Neural cell (in vitro differentiated cells): ENCODE measurements around the gene TANGO6. TPM values are rescaled to one million over a fixed set of nuclear protein-coding genes. Genes with fewer than 3 reads are reported as not detected.

Source experiments
- H2AFZ ChIP-seq: fragments of 200-600, 300-800 bp; sonication (generic), shearing (Covaris generic); 2 replicates; pipeline ENCODE4 v1.6.0; 2014; ENCODE audit warnings: low read depth, mild to moderate bottlenecking, antibody characterized with exemption, low read length, moderate library complexity
- H3F3A ChIP-seq: fragments of 200-600 bp; shearing (Covaris generic); 2 replicates; pipeline ENCODE4 v1.6.1; 2016; ENCODE audit warnings: mild to moderate bottlenecking, moderate library complexity, mixed read lengths, antibody characterized with exemption, low read length; ENCODE audit not compliant: insufficient read depth, poor library complexity, severe bottlenecking
- H3K27ac ChIP-seq: fragments of 200-600, 300-800 bp; sonication (generic), shearing (Covaris generic); 2 replicates; pipeline ENCODE4 v1.5.1; 2014; ENCODE audit warnings: mild to moderate bottlenecking, low read length, moderate library complexity
- H3K27me3 ChIP-seq: fragments of 300-800, 200-600 bp; sonication (generic), shearing (Covaris generic); 2 replicates; pipeline ENCODE4 v1.6.0; 2014; ENCODE audit warnings: mild to moderate bottlenecking, low read depth, low read length, moderate library complexity; ENCODE audit not compliant: insufficient read depth
- H3K36me3 ChIP-seq: fragments of 300-800, 200-600 bp; sonication (generic), shearing (Covaris generic); 2 replicates; pipeline ENCODE4 v1.5.1; 2014; ENCODE audit warnings: mild to moderate bottlenecking, antibody characterized with exemption, low read length, moderate library complexity; ENCODE audit not compliant: insufficient read depth
- H3K4me2 ChIP-seq: fragments of 300-800, 200-600 bp; sonication (generic), shearing (Covaris generic); 2 replicates; pipeline ENCODE4 v1.6.0; 2014; ENCODE audit warnings: mild to moderate bottlenecking, low read length
- H3K4me3 ChIP-seq: fragments of 300-800, 200-600 bp; sonication (generic), shearing (Covaris generic); 2 replicates; pipeline ENCODE4 v1.5.1; 2014; ENCODE audit warnings: mild to moderate bottlenecking, low read length, moderate library complexity
- H3K79me2 ChIP-seq: fragments of 200-600 bp; shearing (Covaris generic); replicated peaks from 2 replicates; pipeline ENCODE4 v1.6.0; 2014; ENCODE audit warnings: mild to moderate bottlenecking, low read length, moderate library complexity; ENCODE audit not compliant: insufficient read depth
- H3K9ac ChIP-seq: fragments of 300-800, 200-600 bp; sonication (generic), shearing (Covaris generic); 2 replicates; pipeline ENCODE4 v1.6.1; 2016; ENCODE audit warnings: mild to moderate bottlenecking, low read length, mixed read lengths
- H3K9me2 ChIP-seq: fragments of 200-600 bp; shearing (Covaris generic); 2 replicates; pipeline ENCODE4 v1.6.1; 2016; ENCODE audit warnings: mild to moderate bottlenecking, low read length, mixed read lengths; ENCODE audit not compliant: insufficient read depth
- H3K9me3 ChIP-seq: fragments of 200-600, 300-800 bp; sonication (generic), shearing (Covaris generic); 2 replicates; pipeline ENCODE4 v1.6.1; 2016; ENCODE audit warnings: mild to moderate bottlenecking, mixed run types, low read length, moderate library complexity, mixed read lengths
- H4K20me1 ChIP-seq: fragments of 200-600 bp; shearing (Covaris generic); 2 replicates; pipeline ENCODE4 v1.6.1; 2016; ENCODE audit warnings: mild to moderate bottlenecking, mixed run types; ENCODE audit not compliant: insufficient read depth
- EP300 ChIP-seq: fragments of 450-650 bp; conservative IDR thresholded peaks from 2 replicates; pipeline ENCODE4 v1.6.1; 2014; ENCODE audit warnings: antibody characterized with exemption, mild to moderate bottlenecking, moderate library complexity; ENCODE audit not compliant: poor library complexity, severe bottlenecking
- EZH2 ChIP-seq: fragments of 200-600, 300-800 bp; shearing (Covaris generic), sonication (generic); IDR thresholded peaks from 2 replicates; pipeline ENCODE4 v1.6.1; 2014; ENCODE audit warnings: antibody characterized with exemption, low read length, borderline replicate concordance, mild to moderate bottlenecking; ENCODE audit not compliant: insufficient read depth, poor library complexity, severe bottlenecking
- MXI1 ChIP-seq: fragments of 450-650 bp; conservative IDR thresholded peaks from 2 replicates; pipeline ENCODE4 v1.6.1; 2014; ENCODE audit warnings: antibody characterized with exemption, mild to moderate bottlenecking; ENCODE audit not compliant: poor library complexity, severe bottlenecking
- POLR2AphosphoS5 ChIP-seq: IDR thresholded peaks from 2 replicates; pipeline ENCODE4 v1.6.1; 2012
- RAD21 ChIP-seq: fragments of 450-650 bp; conservative IDR thresholded peaks from 2 replicates; pipeline ENCODE4 v1.6.1; 2014; ENCODE audit warnings: antibody characterized with exemption, mild to moderate bottlenecking, moderate library complexity
- SMC3 ChIP-seq: fragments of 450-650 bp; conservative IDR thresholded peaks from 2 replicates; pipeline ENCODE4 v1.6.1; 2014; ENCODE audit warnings: antibody characterized with exemption, mild to moderate bottlenecking, moderate library complexity; ENCODE audit not compliant: poor library complexity
- TAF1 ChIP-seq: IDR thresholded peaks from 2 replicates; pipeline ENCODE4 v1.6.1; 2012; ENCODE audit warnings: low read depth
- polyA plus RNA-seq: library from polyadenylated mRNA; depleted of rRNA; stranded (reverse); fragments of >200 nt; gene quantifications from 2 replicates; pipeline ENCODE4 v1.2.3, GENCODE V29; 2014
- TF ChIP-seq, protein P1 (sequence below): IDR thresholded peaks from 2 replicates; pipeline ENCODE4 v1.6.1; 2012; ENCODE audit warnings: borderline replicate concordance
- TF ChIP-seq, protein P2 (sequence below): fragments of 450-650 bp; IDR thresholded peaks from 2 replicates; pipeline ENCODE4 v1.5.1; 2014; ENCODE audit warnings: antibody characterized with exemption, mild to moderate bottlenecking, moderate library complexity; ENCODE audit not compliant: poor library complexity, severe bottlenecking

TANGO6 gene
- polyA plus RNA-seq, 1 donor from 2014 or later: 9.5 TPM

DNA sequence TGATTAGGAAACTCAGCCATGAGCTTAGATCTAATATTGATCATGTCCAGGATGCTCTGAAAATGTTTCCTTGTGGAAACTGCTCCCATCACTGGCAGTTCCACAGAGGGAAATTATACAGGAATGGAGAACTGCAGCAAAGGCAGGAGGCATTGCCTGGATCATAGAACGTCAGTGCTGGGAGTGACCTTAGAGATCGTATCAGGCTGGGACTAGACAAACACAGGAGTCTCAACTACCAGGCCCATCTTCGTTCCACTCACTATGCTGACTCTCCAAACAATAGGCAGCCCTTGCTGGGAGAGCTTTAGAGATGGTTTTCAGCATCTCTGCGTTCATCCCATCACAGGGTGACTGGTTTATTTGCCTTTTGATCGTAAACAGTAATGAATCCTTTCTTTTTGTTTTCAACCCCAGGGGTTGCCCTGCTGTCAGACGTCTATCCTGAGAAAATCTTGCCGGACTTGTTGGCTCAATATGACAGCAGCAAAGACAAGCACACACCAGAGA, 130.3 kb downstream of the TANGO6 start:
- no peaks in the 10 kb centered on the region for H3K27me3 ChIP-seq
- no peaks in the 10 kb centered on the region for H3K9me2 ChIP-seq
- H3K4me2 ChIP-seq: peak overlapping the region; percentile 4
- peak overlapping the region; percentile 61 for H3K9ac ChIP-seq
- no peaks in the 10 kb centered on the region for H3K9me3 ChIP-seq
- TF ChIP-seq SMC3 (no peak), RAD21 (no peak), EZH2 (no peak)
- peaks cover 7% of the 10 kb centered on the region for H3F3A ChIP-seq
- H2AFZ ChIP-seq: peak overlapping the region; percentile 86
- H4K20me1 ChIP-seq: no peaks in the 10 kb centered on the region
- H3K27ac ChIP-seq: peak overlapping the region; percentile 94
- H3K79me2 ChIP-seq: no peaks in the 10 kb centered on the region
- peak overlapping the region; percentile 9 for H3K4me3 ChIP-seq
- peaks cover 4% of the 10 kb centered on the region for H3K36me3 ChIP-seq

- Histone ChIP-seq H3K9me3 (no peaks in the 10 kb centered on the region), H3K4me3 (no peak overlapping the region), H3K4me2 (no peak overlapping the region), H2AFZ (no peak overlapping the region), H3K9me2 (no peaks in the 10 kb centered on the region), H4K20me1 (no peaks in the 10 kb centered on the region), H3K36me3 (peaks cover 4% of the 10 kb centered on the region), H3K27ac (no peak overlapping the region), H3F3A (peaks cover 2% of the 10 kb centered on the region), H3K79me2 (no peaks in the 10 kb centered on the region), H3K27me3 (no peaks in the 10 kb centered on the region), H3K9ac (no peak overlapping the region)
- no peak for TF ChIP-seq POLR2AphosphoS5
- no peak for TF ChIP-seq SMC3
- TF ChIP-seq, protein P1, sequence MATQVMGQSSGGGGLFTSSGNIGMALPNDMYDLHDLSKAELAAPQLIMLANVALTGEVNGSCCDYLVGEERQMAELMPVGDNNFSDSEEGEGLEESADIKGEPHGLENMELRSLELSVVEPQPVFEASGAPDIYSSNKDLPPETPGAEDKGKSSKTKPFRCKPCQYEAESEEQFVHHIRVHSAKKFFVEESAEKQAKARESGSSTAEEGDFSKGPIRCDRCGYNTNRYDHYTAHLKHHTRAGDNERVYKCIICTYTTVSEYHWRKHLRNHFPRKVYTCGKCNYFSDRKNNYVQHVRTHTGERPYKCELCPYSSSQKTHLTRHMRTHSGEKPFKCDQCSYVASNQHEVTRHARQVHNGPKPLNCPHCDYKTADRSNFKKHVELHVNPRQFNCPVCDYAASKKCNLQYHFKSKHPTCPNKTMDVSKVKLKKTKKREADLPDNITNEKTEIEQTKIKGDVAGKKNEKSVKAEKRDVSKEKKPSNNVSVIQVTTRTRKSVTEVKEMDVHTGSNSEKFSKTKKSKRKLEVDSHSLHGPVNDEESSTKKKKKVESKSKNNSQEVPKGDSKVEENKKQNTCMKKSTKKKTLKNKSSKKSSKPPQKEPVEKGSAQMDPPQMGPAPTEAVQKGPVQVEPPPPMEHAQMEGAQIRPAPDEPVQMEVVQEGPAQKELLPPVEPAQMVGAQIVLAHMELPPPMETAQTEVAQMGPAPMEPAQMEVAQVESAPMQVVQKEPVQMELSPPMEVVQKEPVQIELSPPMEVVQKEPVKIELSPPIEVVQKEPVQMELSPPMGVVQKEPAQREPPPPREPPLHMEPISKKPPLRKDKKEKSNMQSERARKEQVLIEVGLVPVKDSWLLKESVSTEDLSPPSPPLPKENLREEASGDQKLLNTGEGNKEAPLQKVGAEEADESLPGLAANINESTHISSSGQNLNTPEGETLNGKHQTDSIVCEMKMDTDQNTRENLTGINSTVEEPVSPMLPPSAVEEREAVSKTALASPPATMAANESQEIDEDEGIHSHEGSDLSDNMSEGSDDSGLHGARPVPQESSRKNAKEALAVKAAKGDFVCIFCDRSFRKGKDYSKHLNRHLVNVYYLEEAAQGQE: no peak
- TF ChIP-seq, protein P2, sequence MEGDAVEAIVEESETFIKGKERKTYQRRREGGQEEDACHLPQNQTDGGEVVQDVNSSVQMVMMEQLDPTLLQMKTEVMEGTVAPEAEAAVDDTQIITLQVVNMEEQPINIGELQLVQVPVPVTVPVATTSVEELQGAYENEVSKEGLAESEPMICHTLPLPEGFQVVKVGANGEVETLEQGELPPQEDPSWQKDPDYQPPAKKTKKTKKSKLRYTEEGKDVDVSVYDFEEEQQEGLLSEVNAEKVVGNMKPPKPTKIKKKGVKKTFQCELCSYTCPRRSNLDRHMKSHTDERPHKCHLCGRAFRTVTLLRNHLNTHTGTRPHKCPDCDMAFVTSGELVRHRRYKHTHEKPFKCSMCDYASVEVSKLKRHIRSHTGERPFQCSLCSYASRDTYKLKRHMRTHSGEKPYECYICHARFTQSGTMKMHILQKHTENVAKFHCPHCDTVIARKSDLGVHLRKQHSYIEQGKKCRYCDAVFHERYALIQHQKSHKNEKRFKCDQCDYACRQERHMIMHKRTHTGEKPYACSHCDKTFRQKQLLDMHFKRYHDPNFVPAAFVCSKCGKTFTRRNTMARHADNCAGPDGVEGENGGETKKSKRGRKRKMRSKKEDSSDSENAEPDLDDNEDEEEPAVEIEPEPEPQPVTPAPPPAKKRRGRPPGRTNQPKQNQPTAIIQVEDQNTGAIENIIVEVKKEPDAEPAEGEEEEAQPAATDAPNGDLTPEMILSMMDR: no peak
- no peak for TF ChIP-seq EZH2
- TF ChIP-seq EP300: no peak
- TF ChIP-seq RAD21: no peak
- no peak for TF ChIP-seq TAF1
- TF ChIP-seq MXI1: no peak
These were observed 135.1 kb downstream of the TANGO6 start for GRCh38 chr16:68978303-68978954.
